Measurements from ENCODE around the gene TYW3.

Gene TYW3

DNA sequence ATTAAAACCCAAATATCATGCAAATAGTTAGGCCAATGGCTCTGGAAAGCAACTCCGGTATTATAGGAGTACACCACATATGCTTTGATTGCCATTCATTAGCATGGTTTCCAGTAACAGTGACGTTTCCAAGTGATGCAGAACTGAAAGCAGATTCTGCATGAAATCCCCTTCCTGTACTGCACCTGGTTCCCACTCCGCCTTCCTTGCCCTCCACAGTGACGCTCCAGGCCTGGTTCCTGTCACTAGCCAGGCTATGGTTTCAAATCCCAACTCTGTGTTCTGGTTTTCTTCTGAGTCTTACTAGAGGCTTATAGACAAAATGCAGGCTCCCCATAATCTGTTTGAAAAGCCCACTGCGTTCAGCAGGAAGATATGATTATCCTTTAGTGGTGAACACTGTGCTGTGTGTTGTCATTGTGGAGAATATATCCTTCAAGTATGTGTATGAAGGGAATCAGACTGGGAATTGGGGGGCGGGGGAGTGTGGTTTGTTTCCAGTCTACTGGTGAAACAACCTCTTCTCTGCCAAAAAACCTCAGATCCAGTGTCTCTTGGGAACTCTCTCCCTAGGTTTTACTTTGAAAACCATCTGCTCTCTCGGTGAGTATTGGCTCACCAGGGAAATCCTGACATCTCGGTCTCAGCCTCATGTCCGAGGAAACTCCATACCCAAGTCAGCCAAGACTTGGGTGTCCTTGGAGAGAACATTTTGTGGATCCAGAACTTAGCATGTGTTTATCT is 78.7 kb downstream of the TYW3 start:
- DNase-seq, result no peak

DNA sequence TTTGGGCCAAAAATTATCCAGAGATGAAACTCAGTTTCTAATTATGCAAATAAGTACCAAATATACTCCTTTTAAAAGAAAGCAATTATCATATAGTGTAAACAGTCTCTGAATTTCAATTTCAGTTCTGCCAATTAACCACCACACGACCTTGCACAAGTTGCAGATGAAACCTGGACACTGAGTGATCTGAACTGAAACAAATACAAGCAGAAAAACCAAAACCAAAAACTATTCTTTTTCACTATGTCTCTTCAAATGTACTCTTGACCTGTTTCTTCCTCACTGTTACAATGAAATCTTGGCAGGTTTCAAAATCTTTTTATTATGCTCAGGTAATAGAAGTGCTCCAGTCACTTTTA is 79.2 kb downstream of the TYW3 start:
- DNase-seq, result no peak

Data from activated T-cell treated with anti-CD3 and anti-CD28 coated beads for 4 hours (primary cell).